HEK293T (cell line): ENCODE results near the gene AFF4.
A peak's percentile ranks its signal among the peaks of the same experiment; 100 is the strongest.

Experiments
- CTCF ChIA-PET: fragments of 350-600 bp; formaldehyde crosslinking; extraction: SDS; loops from one replicate; lab custom pipeline; 2021; ENCODE audit warnings: antibody characterized with exemption, inconsistent platforms; lab: Yijun Ruan, JAX
- POLR2A ChIA-PET: fragments of 350-600 bp; formaldehyde crosslinking; extraction: SDS; loops from one replicate; lab custom pipeline; 2020; ENCODE audit warnings: antibody characterized with exemption, inconsistent platforms; lab: Yijun Ruan, JAX
- DNase-seq: peaks from one replicate; pipeline ENCODE4 v3.0.0; 2012; ENCODE audit warnings: mixed read lengths; ENCODE audit errors: extremely low spot score
- ARNT ChIP-seq: fragments of 450-650 bp; IDR thresholded peaks from 2 replicates; pipeline ENCODE4 v1.6.1; 2017; ENCODE audit warnings: mild to moderate bottlenecking
- BHLHE40 ChIP-seq: fragments of 450-650 bp; IDR thresholded peaks from 2 replicates; pipeline ENCODE4 v1.6.1; 2016; ENCODE audit warnings: mild to moderate bottlenecking, moderate library complexity, borderline replicate concordance
- CTBP1 ChIP-seq: fragments of 450-650 bp; IDR thresholded peaks from 2 replicates; pipeline ENCODE4 v1.6.1; 2016; ENCODE audit warnings: borderline replicate concordance
- ELF4 ChIP-seq: fragments of 450-650 bp; IDR thresholded peaks from 2 replicates; pipeline ENCODE4 v1.6.1; 2017; ENCODE audit warnings: antibody characterized with exemption
- FOXA1 ChIP-seq: fragments of 450-650 bp; IDR thresholded peaks from 2 replicates; pipeline ENCODE4 v1.6.1; 2016; ENCODE audit warnings: mild to moderate bottlenecking
- FOXK2 ChIP-seq: fragments of 450-650 bp; IDR thresholded peaks from 2 replicates; pipeline ENCODE4 v1.6.1; 2016; ENCODE audit warnings: mild to moderate bottlenecking
- FOXM1 ChIP-seq: fragments of 450-650 bp; IDR thresholded peaks from 2 replicates; pipeline ENCODE4 v1.6.1; 2017; ENCODE audit warnings: mild to moderate bottlenecking, borderline replicate concordance
- HDGF ChIP-seq: fragments of 450-650 bp; IDR thresholded peaks from 2 replicates; pipeline ENCODE4 v1.6.1; 2017; ENCODE audit warnings: antibody characterized with exemption, borderline replicate concordance
- L3MBTL2 ChIP-seq: fragments of 450-650 bp; conservative IDR thresholded peaks from 2 replicates; pipeline ENCODE4 v1.6.1; 2016; ENCODE audit warnings: mild to moderate bottlenecking
- NFRKB ChIP-seq: fragments of 450-650 bp; IDR thresholded peaks from 2 replicates; pipeline ENCODE4 v1.6.1; 2016; ENCODE audit warnings: mild to moderate bottlenecking, moderate library complexity
- SP1 ChIP-seq: fragments of 450-650 bp; IDR thresholded peaks from 2 replicates; pipeline ENCODE4 v1.6.1; 2017
- SUZ12 ChIP-seq: fragments of 450-650 bp; IDR thresholded peaks from 2 replicates; pipeline ENCODE4 v1.6.1; 2016; ENCODE audit warnings: mild to moderate bottlenecking
- TARDBP ChIP-seq: fragments of 450-650 bp; IDR thresholded peaks from 2 replicates; pipeline ENCODE4 v1.6.1; 2016
- ZNF384 ChIP-seq: fragments of 450-650 bp; IDR thresholded peaks from 2 replicates; pipeline ENCODE4 v1.6.1; 2016
- TF ChIP-seq, protein P1 (sequence below): fragments of 450-650 bp; IDR thresholded peaks from 2 replicates; pipeline ENCODE4 v1.6.1; 2016

AFF4 gene

GRCh38 chr5:132831095-132831860 is 132.2 kb downstream of the AFF4 start:
- no peak for TF ChIP-seq CTBP1
- no peak for TF ChIP-seq BHLHE40
- TF ChIP-seq, protein P1, sequence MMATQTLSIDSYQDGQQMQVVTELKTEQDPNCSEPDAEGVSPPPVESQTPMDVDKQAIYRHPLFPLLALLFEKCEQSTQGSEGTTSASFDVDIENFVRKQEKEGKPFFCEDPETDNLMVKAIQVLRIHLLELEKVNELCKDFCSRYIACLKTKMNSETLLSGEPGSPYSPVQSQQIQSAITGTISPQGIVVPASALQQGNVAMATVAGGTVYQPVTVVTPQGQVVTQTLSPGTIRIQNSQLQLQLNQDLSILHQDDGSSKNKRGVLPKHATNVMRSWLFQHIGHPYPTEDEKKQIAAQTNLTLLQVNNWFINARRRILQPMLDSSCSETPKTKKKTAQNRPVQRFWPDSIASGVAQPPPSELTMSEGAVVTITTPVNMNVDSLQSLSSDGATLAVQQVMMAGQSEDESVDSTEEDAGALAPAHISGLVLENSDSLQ = no peak
- no peak for TF ChIP-seq FOXM1
- TF ChIP-seq FOXK2 = no peak
- no peak for TF ChIP-seq ZNF384
- no peak for TF ChIP-seq L3MBTL2
- TF ChIP-seq NFRKB = no peak
- no peak for TF ChIP-seq TARDBP
- TF ChIP-seq FOXA1 = no peak
- TF ChIP-seq SP1 = no peak
- TF ChIP-seq HDGF = no peak
- TF ChIP-seq ELF4 = no peak
- TF ChIP-seq ARNT = no peak
- no peak for DNase-seq
- CTCF ChIA-PET = interaction anchor here (4.5 kb wide), 1 partner anchor 11 kb away, joined by 21 read pairs; no protein-coding TSS in a partner anchor
- POLR2A ChIA-PET = interaction anchor here (1.0 to 4.2 kb wide), 9 partner anchors 11 to 93 kb away, joined by 3 to 29 read pairs (median 4); partner anchors contain the start of genes GDF9, KIF3A and UQCRQ

- TF ChIP-seq FOXA1 = no peak
- no peak for TF ChIP-seq FOXK2
- TF ChIP-seq HDGF = no peak
- TF ChIP-seq TARDBP = no peak
- TF ChIP-seq ZNF384 = no peak
- TF ChIP-seq CTBP1 = no peak
- no peak for TF ChIP-seq SP1
- no peak for TF ChIP-seq FOXM1
- no peak for TF ChIP-seq SUZ12
- TF ChIP-seq BHLHE40 = no peak
- CTCF ChIA-PET = interaction anchor here (0.6 to 4.5 kb wide), 2 partner anchors 10 to 53 kb away, joined by 3 to 21 read pairs; no protein-coding TSS in a partner anchor
- POLR2A ChIA-PET = interaction anchor here (0.7 to 4.2 kb wide), 12 partner anchors 10 to 93 kb away, joined by 3 to 29 read pairs (median 4); partner anchors contain the start of genes GDF9, KIF3A and UQCRQ
- DNase-seq = peak; percentile 56
Observed at GRCh38 chr5:132830436-132831094, 132.9 kb downstream of the AFF4 start, which contains the start of gene SHROOM1. SHROOM1 (minus strand) TSS chr5:132830647; CDS start chr5:132826140, 4,507 bp downstream.

- CTCF ChIA-PET = interaction anchor here (0.6 to 4.5 kb wide), 7 partner anchors 10 to 97 kb away, joined by 3 to 21 read pairs (median 3); partner anchors contain the start of genes GDF9 and UQCRQ
- TF ChIP-seq, protein P1 = no peak
- TF ChIP-seq ELF4 = no peak
- no peak for TF ChIP-seq CTBP1
- TF ChIP-seq L3MBTL2 = peak; percentile 61; the same call in 1 of the 2 replicates
- TF ChIP-seq TARDBP = no peak
- TF ChIP-seq FOXK2 = no peak
- peak; percentile 87 for DNase-seq
- POLR2A ChIA-PET = interaction anchor here (0.6 to 4.2 kb wide), 7 partner anchors 9 to 222 kb away, joined by 3 to 29 read pairs (median 3); partner anchors contain the start of genes GDF9, HSPA4 and UQCRQ
Observed at GRCh38 chr5:132829742-132830435, 133.5 kb downstream of the AFF4 start.

GRCh38 chr5:132828846-132829494 is 134.5 kb downstream of the AFF4 start:
- ChIA-PET CTCF (interaction anchor here (0.8 to 4.5 kb wide), 8 partner anchors 9 to 100 kb away, joined by 3 to 21 read pairs (median 3); partner anchors contain the start of genes GDF9 and UQCRQ), POLR2A (interaction anchor here (0.6 to 4.2 kb wide), 7 partner anchors 8 to 535 kb away, joined by 3 to 29 read pairs (median 3); partner anchors contain the start of genes GDF9, HSPA4, SLC22A4 and UQCRQ)
- no peak for DNase-seq
- TF ChIP-seq ZNF384 = no peak
- no peak for TF ChIP-seq FOXK2
- no peak for TF ChIP-seq ARNT
- no peak for TF ChIP-seq SP1
- no peak for TF ChIP-seq FOXA1
- no peak for TF ChIP-seq SUZ12
- TF ChIP-seq L3MBTL2 = no peak
- TF ChIP-seq ELF4 = no peak
- TF ChIP-seq CTBP1 = no peak
- TF ChIP-seq HDGF = no peak
- TF ChIP-seq, protein P1 = no peak
- no peak for TF ChIP-seq NFRKB
